Measurements from ENCODE around the gene ACTL10. TPM values are rescaled to one million over a fixed set of nuclear protein-coding genes. Genes with fewer than 3 reads are reported as not detected.

Gene ACTL10
- total RNA-seq, 1 donor, result 2.2 TPM

GRCh38 chr20:33651562-33652048, 15.1 kb upstream of the ACTL10 start:
- no peak overlapping the region for H3K4me3 ChIP-seq (ENCODE audit: insufficient read depth, low read length)
- H3K27me3 ChIP-seq (ENCODE audit: insufficient read depth, low read length), result peaks cover 6% of the 10 kb centered on the region
- H4K20me1 ChIP-seq (ENCODE audit: insufficient read depth, low read length), result peaks cover 23% of the 10 kb centered on the region
- no peaks in the 10 kb centered on the region for H3K79me2 ChIP-seq (ENCODE audit: insufficient read depth, low read length)
- H3K27ac ChIP-seq (ENCODE audit: low read depth, low read length), result no peak overlapping the region
- no peak overlapping the region for H2AFZ ChIP-seq (ENCODE audit: low read length)
- H3K4me1 ChIP-seq (ENCODE audit: insufficient read depth, low read length), result peaks cover 25% of the 10 kb centered on the region
- H3K4me2 ChIP-seq (ENCODE audit: insufficient read depth, low read length), result no peak overlapping the region
- no peak for TF ChIP-seq CTCF (IDR thresholded peaks at IDR 0.05; ENCODE audit: extremely low read depth, low read depth, low read length)
- H3K9me3 ChIP-seq (ENCODE audit: low read depth, low read length), result no peaks in the 10 kb centered on the region
- no peaks in the 10 kb centered on the region for H3K36me3 ChIP-seq (ENCODE audit: insufficient read depth, low read length)
- DNase-seq (ENCODE audit: insufficient read length, low spot score, missing footprints), result no peak

GRCh38 chr20:33653218-33653899, 13.4 kb upstream of the ACTL10 start:
- Histone ChIP-seq H3K4me1 (ENCODE audit: insufficient read depth, low read length) (peaks cover 10% of the 10 kb centered on the region), H3K9me3 (ENCODE audit: low read depth, low read length) (no peaks in the 10 kb centered on the region), H2AFZ (ENCODE audit: low read length) (peak overlapping the region; percentile 64), H3K4me2 (ENCODE audit: insufficient read depth, low read length) (peak overlapping the region; percentile 66), H3K4me3 (ENCODE audit: insufficient read depth, low read length) (peak overlapping the region; percentile 45), H3K36me3 (ENCODE audit: insufficient read depth, low read length) (peaks cover 4% of the 10 kb centered on the region), H4K20me1 (ENCODE audit: insufficient read depth, low read length) (peaks cover 12% of the 10 kb centered on the region), H3K27ac (ENCODE audit: low read depth, low read length) (no peak overlapping the region), H3K79me2 (ENCODE audit: insufficient read depth, low read length) (no peaks in the 10 kb centered on the region), H3K27me3 (ENCODE audit: insufficient read depth, low read length) (peaks cover 6% of the 10 kb centered on the region)
- DNase-seq (ENCODE audit: insufficient read length, low spot score, missing footprints), result peak; percentile 96
- TF ChIP-seq CTCF (IDR thresholded peaks at IDR 0.05; ENCODE audit: extremely low read depth, low read depth, low read length), result peak; percentile 92

GRCh38 chr20:33653900-33654596, 12.7 kb upstream of the ACTL10 start:
- H3K36me3 ChIP-seq (ENCODE audit: insufficient read depth, low read length), result peaks cover 5% of the 10 kb centered on the region
- peaks cover 7% of the 10 kb centered on the region for H4K20me1 ChIP-seq (ENCODE audit: insufficient read depth, low read length)
- peak; percentile 55 for DNase-seq (ENCODE audit: insufficient read length, low spot score, missing footprints)
- no peak overlapping the region for H3K4me3 ChIP-seq (ENCODE audit: insufficient read depth, low read length)
- H2AFZ ChIP-seq (ENCODE audit: low read length), result no peak overlapping the region
- H3K79me2 ChIP-seq (ENCODE audit: insufficient read depth, low read length), result no peaks in the 10 kb centered on the region
- H3K4me2 ChIP-seq (ENCODE audit: insufficient read depth, low read length), result peak overlapping the region; percentile 66
- H3K27ac ChIP-seq (ENCODE audit: low read depth, low read length), result no peak overlapping the region
- H3K4me1 ChIP-seq (ENCODE audit: insufficient read depth, low read length), result peaks cover 5% of the 10 kb centered on the region
- no peak for TF ChIP-seq CTCF (IDR thresholded peaks at IDR 0.05; ENCODE audit: extremely low read depth, low read depth, low read length)
- H3K9me3 ChIP-seq (ENCODE audit: low read depth, low read length), result no peaks in the 10 kb centered on the region
- peaks cover 6% of the 10 kb centered on the region for H3K27me3 ChIP-seq (ENCODE audit: insufficient read depth, low read length)

- Histone ChIP-seq H3K36me3 (ENCODE audit: insufficient read depth, low read length) (peaks cover 5% of the 10 kb centered on the region), H2AFZ (ENCODE audit: low read length) (no peak overlapping the region), H3K27ac (ENCODE audit: low read depth, low read length) (no peak overlapping the region), H3K27me3 (ENCODE audit: insufficient read depth, low read length) (peaks cover 6% of the 10 kb centered on the region), H3K9me3 (ENCODE audit: low read depth, low read length) (no peaks in the 10 kb centered on the region), H3K4me3 (ENCODE audit: insufficient read depth, low read length) (no peak overlapping the region), H3K4me1 (ENCODE audit: insufficient read depth, low read length) (peaks cover 5% of the 10 kb centered on the region), H4K20me1 (ENCODE audit: insufficient read depth, low read length) (peaks cover 3% of the 10 kb centered on the region), H3K4me2 (ENCODE audit: insufficient read depth, low read length) (no peak overlapping the region), H3K79me2 (ENCODE audit: insufficient read depth, low read length) (no peaks in the 10 kb centered on the region)
- peak; percentile 25 for DNase-seq (ENCODE audit: insufficient read length, low spot score, missing footprints)
- no peak for TF ChIP-seq CTCF (IDR thresholded peaks at IDR 0.05; ENCODE audit: extremely low read depth, low read depth, low read length)
These were observed 12.0 kb upstream of the ACTL10 start for GRCh38 chr20:33654680-33655161.
